Femur (tissue), 1 donor: ENCODE measurements around the gene SUMO2.
"Not testable (repeated sequence)": the region's sequence is repeated elsewhere in the genome, so short reads cannot be mapped to it uniquely, and the experiment has no call there.

Experiments
- DNase-seq: peaks from one replicate; pipeline ENCODE4 v3.0.0-alpha.2; 2017

Gene SUMO2

DNA sequence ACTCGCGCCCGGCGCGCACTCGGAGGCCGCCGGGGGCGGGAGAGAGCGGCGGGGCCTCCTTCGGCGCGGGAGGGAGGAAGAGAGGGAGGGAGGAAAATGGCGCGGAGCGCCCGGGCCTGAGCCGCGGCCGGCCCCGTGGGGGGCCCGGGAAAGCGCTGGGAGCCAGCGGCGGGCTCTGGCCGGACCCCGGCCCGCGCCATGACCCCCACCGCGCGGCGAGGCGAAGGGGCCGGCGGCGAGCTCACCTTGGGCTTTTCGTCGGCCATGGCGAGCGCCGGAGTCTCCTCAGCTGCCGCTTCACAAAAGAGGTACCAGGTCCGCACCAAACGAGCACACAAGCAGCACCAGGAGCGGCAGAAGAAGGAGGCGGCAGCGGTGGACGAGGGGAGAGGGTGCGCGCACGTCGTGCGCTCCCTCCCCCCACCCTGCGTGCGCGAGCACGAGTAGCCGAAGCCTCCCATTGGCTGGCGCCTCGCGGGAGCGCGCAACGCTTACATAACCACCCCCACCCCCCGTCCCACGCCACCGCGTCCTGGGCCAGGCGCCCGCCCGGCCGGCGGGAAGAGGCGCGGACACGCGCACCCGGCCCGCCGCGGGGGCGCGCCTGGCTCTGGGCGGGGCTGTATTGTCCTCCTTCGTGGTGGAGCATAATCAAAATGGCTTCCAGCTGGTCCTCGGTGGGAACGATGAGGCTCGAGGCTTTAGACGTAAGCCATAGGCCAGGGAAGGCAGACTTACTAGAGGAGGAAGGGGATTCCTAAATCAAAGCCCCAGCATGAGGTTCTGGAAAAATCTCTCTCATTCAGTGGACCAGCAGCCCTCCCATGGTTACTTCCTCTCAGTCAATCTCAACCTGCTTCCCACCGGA, at the start of gene SUMO2:
Gene SUMO2 (minus strand): TSS at position 391 of the 868 bp plus-strand sequence. CDS start 125 bp downstream, at position 266.
- DNase-seq = peak; percentile 97

DNA sequence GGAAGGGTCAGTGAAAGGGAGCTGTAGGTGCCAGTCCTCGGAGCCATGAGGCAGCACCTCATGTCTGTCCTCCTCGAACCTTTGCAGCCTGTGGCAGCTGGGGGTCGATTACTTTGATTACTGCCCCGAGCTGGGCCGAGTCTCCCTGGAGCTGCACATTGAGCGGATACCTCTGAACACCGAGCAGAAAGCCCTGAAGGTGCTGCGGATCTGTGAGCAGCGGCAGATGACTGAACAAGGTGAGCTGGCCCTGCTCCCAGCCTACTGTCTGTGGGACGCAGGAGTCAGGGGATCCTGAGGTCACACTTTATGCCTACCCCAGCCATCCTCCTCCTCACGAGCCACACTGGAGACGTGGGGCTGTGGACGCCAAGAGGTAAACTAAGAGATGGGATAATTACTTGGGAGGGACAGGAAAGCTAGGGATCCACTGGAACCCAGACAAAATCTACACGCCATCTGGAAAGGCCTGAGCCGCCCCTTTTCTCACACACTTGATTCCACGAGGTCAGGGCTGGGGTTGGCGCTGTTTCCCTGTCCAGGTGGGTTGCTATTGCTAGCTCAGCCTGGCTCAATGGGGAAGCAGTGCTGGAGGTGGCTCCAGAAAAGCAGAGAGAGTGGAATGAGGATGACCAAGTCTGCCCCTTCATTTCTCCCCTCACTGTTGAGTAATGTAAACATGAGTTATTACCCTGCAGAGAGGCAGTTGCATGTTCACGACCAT, 49.1 kb upstream of the SUMO2 start:
- no peak for DNase-seq

DNA sequence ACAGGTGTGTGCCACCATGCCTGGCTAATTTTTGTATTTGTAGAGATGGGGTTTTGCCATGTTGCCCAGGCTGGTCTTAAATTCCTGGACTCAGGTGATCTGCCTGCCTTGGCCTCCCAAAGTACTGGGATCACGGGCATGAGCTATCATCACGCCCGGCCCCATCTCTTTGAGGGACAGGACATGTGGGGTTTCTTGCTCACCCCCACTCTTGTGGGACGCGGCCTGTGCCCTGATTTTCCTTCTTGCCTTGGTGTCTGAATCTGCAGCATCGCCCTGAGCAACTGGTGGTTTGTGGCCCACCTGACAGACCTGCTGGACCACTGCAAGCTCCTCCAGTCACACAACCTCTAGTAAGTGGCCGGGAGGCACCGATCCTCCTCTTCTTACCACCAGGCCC, 48.3 kb upstream of the SUMO2 start:
- DNase-seq = no peak

DNA sequence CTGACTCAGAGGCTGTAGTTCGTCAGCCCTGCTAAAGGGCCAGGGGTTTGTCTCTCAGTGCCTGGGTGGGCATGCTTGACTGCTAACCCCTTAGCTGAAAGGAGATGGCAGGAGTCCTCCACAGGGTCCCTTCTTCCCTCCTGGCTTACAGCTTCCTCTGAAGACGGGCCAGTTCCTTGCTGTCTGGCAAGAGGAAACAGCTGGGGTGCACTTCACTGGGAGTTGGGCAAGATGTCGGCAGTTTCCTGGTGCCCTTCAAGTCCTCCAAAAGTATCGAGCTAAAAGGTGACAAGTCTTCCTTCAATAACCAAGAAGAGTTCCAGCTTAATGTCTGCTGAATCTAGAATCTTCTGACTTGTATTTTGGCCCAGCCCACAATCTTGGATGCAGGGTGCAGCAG, 46.1 kb upstream of the SUMO2 start:
- DNase-seq = no peak

DNA sequence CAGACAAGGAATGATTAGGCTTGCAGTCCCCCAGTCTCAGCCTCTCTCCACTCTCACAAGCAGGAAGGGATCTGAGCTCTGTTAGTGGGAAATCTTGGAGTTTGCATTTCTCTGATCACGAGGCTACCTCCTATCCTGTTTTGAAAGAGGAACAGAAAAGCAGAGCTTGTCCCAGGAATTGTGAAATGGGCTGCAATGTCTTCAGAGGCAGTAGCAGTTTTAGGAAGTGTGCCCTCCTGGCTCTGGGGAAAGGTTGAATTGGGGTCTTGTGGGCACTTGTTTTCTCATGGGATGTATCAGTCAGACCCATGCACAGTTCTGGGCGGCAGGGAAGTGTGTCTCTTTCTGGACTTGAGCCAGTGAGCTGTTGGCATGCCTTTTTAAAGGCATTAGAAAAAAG, 45.5 kb upstream of the SUMO2 start:
- DNase-seq = no peak

DNA sequence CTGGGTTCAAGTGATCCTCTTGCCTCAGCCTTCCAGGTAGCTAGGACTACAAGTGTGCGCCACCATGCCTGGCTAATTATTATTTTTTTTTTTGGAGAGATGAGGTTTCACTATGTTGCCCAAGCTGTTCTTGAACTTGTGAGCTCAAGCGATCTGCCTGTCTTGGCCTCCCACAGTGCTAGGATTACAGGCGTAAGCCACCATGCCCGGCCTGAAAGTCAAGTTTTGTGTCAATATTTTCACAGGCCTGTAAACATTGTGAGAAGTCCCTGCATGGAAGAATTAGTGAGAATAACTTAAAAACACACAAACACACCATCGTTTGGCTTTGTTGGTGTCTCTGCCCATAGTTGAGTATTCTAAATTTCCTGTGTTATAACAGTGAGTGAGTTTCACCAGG, 45.0 kb upstream of the SUMO2 start:
- DNase-seq = no peak

DNA sequence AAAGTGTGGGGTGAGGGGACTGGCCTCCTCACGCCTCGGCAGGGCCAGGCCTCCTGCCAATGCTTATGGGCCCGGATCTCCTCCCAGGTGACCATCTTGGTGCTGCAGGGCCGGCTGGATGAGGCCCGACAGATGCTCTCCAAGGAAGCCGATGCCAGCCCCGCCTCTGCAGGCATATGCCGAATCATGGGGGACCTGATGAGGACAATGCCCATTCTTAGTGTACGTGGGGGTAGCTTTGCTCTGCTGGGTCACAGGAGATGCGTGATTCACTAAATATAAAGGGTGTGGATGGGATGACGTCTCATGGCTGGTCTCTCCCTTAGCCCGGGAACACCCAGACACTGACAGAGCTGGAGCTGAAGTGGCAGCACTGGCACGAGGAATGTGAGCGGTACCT, 42.3 kb upstream of the SUMO2 start:
- DNase-seq = no peak

DNA sequence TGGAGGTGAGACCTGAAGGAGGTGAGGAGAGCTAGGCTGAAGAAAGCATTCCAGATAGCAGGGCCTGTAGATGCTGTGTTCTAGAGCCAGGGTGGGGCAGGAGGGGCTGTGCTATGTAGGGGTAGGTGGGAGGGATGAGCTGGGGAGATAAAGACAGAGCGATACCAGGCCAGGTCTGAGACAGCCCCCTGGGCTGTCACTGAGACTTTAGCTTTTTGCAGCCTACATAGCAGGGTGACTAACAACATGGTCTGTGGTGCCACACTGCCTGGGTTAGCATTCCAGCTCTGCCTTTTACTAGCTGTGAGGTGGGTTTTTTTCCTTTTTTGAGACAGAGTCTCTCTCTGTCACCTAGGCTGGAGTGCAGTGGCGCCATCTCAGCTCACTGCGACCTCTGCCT, 37.1 kb upstream of the SUMO2 start:
- no peak for DNase-seq

DNA sequence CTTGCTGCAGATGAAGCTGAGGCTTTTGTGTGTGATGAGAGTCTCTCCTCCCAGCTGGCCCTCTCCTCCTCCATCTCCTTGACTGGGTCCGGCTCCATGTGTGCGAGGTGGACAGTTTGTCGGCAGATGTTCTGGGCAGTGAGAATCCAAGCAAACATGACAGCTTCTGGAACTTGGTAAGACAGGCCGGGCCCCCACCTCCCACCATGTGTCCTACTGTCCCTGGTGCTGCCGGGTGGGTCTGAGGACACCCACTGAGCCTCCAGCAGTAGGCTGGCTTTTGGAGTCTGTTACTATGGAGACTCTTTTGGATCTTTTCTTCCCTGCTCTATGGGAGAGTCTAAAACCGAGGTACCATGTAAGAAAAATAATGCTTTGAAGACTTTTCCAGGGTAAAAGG, 35.4 kb upstream of the SUMO2 start:
- DNase-seq = no peak

DNA sequence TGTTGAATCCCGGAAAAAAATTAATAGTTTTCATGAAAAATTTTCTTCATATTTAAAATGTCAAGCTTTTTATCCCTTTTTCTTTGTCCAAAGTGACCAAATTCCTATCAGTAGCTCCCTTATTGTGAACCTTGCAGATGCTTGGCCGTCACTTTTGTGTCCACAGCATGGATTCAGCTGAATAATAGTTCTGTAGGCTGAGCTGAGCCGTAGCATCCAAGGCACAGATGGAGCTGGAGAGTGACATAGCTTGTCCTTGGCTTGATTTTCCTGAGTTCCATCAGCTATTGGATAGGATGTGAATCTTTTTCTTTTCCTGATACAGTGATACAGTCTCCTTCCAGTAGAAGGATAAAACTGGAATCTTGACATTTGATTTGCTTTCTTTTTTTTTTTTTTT, 26.3 kb upstream of the SUMO2 start:
- no peak for DNase-seq

DNA sequence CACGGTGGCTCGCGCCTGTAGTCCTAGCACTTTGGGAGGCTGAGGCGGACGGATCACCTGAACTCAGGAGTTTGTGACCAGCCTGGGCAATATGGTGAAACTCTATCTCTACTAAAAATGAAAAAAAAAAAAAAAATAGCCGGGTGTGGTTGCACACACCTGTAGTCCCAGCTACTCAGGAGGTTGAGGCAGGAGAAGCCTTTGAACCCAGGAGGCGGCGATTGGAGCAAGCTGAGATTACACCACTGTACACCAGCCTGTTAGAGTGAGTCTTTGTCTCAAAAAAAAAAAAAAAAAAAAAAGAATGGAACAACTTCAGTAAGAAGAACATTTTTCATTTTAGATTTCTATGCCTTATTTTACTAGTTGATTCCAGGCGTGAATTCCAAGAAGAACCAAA, 25.4 kb upstream of the SUMO2 start:
- no peak for DNase-seq

DNA sequence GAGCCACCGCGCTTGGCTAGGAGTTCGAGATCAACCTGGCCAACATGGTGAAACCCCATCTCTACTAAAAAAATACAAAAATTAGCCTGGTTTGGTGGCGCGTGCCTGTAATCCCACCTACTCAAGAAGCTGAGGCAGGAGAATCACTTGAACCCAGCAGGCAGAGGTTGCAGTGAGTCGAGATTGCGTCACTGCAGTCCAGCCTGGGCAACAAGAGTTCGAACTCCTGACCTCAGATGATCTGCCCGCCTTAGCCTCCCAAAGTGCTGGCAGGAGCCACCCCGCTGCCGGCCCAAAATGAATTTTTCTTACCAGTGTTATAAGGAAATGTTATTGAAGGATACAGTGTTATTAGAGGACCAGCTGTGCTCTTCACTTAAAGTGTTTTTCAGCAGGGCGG, 25.0 kb upstream of the SUMO2 start:
- DNase-seq = no peak

DNA sequence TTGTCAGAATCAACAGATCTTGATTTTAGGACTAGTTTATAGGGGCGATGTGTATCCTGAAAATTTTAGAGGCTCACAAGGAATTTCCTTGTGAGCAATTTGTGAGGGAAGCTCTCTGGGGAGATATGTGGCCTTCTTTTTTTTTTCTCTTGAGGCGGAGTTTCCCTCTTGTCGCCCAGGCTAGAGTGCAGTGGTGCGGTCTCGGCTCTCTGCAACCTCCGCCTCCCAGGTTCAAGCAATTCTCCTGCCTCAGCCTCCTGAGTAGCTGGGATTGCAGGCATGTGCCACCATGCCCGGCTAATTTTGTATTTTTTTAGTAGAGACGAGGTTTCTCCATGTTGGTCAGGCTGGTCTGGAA, 24.3 kb upstream of the SUMO2 start:
- DNase-seq = not testable (repeated sequence)

DNA sequence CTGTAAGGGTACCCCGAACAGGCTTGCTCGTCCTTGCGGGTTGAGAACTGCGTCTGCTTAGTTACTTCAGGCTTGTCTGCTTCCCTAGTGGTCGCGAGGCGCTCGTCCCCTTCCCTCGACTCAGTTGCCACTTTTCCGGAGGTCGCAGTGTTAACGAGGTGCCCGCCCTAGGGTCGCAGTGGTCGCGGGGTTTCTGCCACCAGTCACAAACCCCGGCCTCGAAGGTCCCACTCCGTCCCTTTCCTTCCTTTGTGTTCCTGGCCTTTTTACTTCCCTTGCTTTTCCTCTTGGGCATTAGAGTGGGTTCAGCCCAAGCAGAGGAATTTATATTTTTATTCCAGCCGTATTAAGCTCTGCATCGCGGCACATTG, 23.0 kb upstream of the SUMO2 start:
- no peak for DNase-seq

DNA sequence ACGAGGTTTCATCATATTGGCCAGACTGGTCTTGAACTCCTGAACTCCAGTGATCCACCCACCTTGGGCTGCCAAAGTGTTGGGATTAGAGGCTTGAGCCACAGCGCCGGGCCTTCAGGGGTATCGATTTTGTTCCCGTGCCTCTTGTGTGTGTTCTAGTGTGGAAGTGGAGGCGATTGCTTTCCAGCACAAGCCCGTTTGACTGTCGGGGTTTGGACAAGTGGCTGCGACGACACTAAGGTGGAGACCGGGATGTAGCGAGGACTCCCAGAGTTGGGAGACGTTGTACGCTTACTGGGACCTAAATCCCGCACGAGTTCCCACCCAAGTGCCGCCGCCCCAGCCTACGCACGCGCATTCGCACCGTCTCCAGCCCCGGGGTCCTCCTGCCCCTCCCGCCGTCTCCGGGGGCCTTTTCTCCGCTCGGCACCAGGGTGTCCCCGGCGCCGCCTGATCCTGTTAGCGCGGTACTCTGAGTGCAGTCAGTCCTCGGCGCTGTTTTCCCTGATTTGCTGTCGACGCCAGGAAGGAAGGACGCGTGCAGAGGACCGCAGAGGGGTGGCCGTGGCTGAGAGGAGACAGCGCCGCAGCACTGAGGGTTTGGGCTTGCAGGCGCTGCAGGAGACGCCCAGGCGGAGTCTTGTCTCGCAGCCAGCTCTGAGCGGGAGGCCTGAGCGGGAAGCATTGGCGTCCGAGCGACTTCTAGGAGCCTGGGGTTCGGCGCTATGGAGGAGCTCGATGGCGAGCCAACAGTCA, 22.5 kb upstream of the SUMO2 start, which contains the start of gene NUP85:
Gene NUP85 (plus strand): TSS at position 643 of the 756 bp plus-strand sequence. CDS start 83 bp downstream, at position 726.
- DNase-seq = peak; percentile 96

DNA sequence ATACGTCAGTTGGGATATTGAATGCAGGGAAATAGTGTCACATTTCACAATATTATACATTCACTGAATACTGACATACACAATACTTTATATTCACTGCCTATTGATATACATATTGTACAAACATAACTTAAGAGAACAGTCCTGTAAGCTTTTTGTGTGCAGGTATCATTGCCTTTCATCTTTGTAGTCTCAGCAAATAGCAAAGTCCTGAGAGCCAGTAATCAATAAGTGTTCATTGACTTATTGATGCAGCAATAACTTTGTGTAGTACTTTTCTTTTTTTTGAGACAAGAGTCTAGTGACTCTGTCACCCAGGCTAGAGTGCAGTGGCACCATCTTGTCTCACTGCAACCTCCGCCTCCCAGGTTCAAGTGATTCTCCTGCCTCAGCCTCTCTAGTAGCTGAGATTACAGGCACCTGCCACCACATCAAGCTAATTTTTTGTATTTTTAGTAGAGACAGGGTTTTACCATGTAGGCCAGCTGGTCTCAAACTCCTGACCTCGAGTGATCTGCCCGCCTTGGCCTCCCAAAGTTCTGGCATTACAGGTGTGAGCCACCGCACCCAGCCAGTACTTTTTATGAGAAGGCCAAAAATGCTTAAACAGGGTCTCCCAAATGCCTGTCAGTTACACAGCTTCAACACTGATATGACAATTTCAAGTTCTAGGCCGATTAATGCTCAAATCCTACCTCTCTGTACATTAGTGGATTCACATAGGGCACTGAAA, 17.3 kb upstream of the SUMO2 start:
- no peak for DNase-seq

DNA sequence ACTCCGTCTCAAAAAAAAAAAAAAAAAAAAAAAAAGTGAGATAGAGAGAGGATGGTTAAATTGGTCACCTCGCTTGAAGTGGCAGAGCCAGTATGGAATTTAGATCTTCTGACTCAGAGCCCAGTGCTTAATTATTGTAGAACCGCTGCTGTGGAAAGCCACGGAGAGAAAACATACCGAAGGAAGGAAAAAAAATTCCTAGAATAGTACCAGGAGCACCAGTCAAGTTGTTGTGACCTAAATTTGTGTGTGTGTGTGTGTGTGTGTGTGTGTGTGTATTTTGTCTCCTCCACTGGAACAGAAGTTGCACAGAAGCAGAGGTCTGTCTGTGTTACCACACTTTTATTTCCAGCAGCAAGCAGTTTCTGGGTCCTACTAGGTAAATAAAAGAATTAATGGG, 12.1 kb upstream of the SUMO2 start:
- no peak for DNase-seq

DNA sequence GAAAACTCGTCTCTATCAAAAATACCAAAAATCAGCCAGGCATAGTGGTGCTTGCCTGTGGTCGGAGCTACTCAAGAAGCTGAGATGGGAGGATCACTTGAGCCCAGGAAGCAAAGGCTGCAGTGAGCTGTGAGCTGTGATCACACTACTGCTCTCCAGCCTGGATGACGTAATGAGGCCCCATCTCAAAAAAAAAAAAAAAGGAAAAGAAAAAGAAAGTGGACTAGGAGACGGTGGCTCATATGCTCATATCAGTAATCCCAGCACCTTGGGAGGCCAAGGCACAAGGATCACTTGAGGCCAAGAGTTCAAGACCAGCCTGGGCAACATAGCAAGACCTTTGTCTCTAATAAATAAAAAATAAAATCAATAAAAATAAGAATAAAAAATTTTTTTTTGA, 8.8 kb upstream of the SUMO2 start:
- DNase-seq = no peak

DNA sequence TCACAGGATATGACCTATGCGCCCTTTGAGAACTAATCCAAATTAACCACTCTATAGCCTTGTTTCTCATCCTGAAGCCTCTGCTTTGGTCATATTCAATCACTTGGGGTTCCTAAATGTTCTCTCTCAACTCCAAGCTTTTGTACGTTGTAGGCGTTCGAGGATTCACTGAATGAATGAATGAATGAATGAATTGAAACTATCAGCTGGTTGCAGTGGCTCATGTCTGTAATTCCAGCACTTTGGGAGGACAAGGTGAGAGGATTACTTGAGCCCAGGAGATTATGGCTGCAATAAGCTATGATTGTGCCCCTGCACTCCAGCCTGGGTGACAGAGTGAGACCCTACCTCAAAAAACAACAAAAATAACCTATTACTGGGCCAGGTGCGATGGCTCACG, 5.9 kb upstream of the SUMO2 start:
- no peak for DNase-seq

DNA sequence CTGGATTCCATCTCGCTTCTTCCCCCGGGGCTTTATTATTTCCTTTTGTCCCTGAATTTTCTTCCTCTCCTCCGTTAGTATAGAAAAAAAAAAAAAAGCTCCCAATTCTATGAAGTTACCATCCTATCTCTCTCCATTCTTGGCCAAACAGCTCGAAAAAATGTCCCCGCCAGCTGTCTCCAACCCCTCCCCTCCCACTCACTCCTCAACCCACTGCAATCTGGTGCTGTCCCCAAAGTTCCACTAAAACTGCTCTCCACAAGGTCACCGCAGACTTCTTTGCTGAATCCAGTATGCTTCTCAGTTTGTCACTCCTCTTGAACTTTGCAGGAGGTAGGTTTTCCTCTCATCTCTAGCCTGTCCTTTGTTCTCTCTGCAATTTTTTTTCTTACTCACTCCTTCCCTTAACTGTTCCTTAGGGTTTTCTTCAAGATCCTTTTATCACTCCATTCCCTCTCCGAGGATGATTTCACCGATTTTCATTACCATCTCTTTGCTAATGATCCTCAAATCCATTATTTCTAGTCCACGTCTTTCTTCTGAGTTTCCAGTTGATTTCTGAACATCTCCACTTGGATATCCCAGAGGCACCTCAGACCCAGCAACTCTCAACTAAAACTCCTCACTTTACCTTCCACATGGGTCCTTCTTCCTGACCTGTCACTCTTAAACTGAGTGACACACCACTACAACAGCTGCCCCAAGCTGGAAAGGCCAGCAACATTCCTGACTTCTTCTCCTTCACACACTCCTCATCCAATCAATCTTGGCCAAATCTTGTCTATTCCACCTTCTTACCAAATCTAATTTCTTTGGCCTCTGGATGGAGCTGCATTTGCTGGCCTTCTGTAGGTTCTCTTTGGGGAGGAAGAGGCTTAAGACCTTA, 1.5 kb upstream of the SUMO2 start:
- DNase-seq = no peak

DNA sequence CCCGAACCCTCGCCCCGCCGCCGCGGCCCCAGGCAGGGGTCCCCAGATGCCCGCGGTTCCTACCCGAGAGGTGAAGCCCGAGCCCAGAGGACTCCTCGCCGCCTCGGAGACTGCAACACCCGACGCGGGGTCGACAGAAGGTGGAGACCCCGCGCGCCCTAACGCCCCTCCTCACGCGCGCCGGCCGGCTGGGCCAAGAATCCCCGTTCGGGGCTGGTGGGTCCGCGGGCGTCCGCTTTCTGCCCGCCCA, 515 bp downstream of the SUMO2 start:
- no peak for DNase-seq
